ENCODE data around the gene KPNA2. TPM values are rescaled to one million over a fixed set of nuclear protein-coding genes. Genes with fewer than 3 reads are reported as not detected.

Gene KPNA2
- total and polyA plus RNA-seq, 2 of the 13 experiments (the other 11 are each of a cell fraction or from before 2014, with no cell fraction given): 111 to 305 TPM

- TF ChIP-seq ZKSCAN5 (CRISPR knock-in tag; IDR thresholded peaks at IDR 0.05) (no peak), BORCS8-MEF2B (CRISPR knock-in tag; IDR thresholded peaks at IDR 0.05) (0 out of 2 replicates have a peak, but pooled peaks have one; percentile 3), ZNF281 (CRISPR knock-in tag; IDR thresholded peaks at IDR 0.05; ENCODE audit: borderline replicate concordance) (no peak), MXD1 (CRISPR knock-in tag; IDR thresholded peaks at IDR 0.05) (0 out of 2 replicates have a peak, but pooled peaks have one; percentile 32), TEAD2 (CRISPR knock-in tag; IDR thresholded peaks at IDR 0.05) (no peak), ZNF672 (CRISPR knock-in tag; IDR thresholded peaks at IDR 0.05) (0 out of 2 replicates have a peak, but pooled peaks have one; percentile 38), TFDP1 (CRISPR knock-in tag; IDR thresholded peaks at IDR 0.05; ENCODE audit: borderline replicate concordance) (no peak), TCF7L2 (IDR thresholded peaks at IDR 0.05; ENCODE audit: low read depth, low read length) (no peak), CENPT (CRISPR knock-in tag; IDR thresholded peaks at IDR 0.05; ENCODE audit: low read depth) (0 out of 2 replicates have a peak, but pooled peaks have one; percentile 30), ZNF564 (CRISPR knock-in tag; IDR thresholded peaks at IDR 0.05) (no peak), ZBTB44 (CRISPR knock-in tag; IDR thresholded peaks at IDR 0.05) (no peak), ZFP1 (CRISPR knock-in tag; IDR thresholded peaks at IDR 0.05) (no peak), MEIS1 (CRISPR knock-in tag; IDR thresholded peaks at IDR 0.05; ENCODE audit: borderline replicate concordance) (no peak), E2F1 (CRISPR knock-in tag; IDR thresholded peaks at IDR 0.05) (no peak), NFYC (CRISPR knock-in tag; IDR thresholded peaks at IDR 0.05) (no peak), ARNTL (CRISPR knock-in tag; IDR thresholded peaks at IDR 0.05) (no peak), AHR (CRISPR knock-in tag; IDR thresholded peaks at IDR 0.05) (no peak; the same call in 1 of the 2 replicates), ZBTB1 (CRISPR knock-in tag; IDR thresholded peaks at IDR 0.05; ENCODE audit: borderline replicate concordance) (no peak), ZNF414 (CRISPR knock-in tag; IDR thresholded peaks at IDR 0.05) (no peak), ZFP36L1 (CRISPR knock-in tag; IDR thresholded peaks at IDR 0.05) (no peak), FOXA3 (CRISPR knock-in tag; IDR thresholded peaks at IDR 0.05) (no peak), ZSCAN21 (CRISPR knock-in tag; IDR thresholded peaks at IDR 0.05; ENCODE audit: borderline replicate concordance) (peak; percentile 31; the same call in 1 of the 2 replicates)
Observed at GRCh38 chr17:67993153-67993997, 42.2 kb upstream of the KPNA2 start (continued).

Measured in HepG2 (cell line).